Mucosa of rectum (tissue), 2 donors: ENCODE results near the gene TSPYL4.
"Not testable (repeated sequence)": the region's sequence is repeated elsewhere in the genome, so short reads cannot be mapped to it uniquely, and the experiment has no call there.

Source experiments
- H3K27ac ChIP-seq, 2 donors: one replicate each; pipeline ENCODE4 v1.7.0; 2013; ENCODE audit warnings: inconsistent platforms in 2 of 2, low read depth in 2 of 2, low read length in 2 of 2
- H3K27me3 ChIP-seq, 2 donors: one replicate each; pipeline ENCODE4 v1.7.0; 2013; ENCODE audit warnings: low read length in 2 of 2; ENCODE audit not compliant: control insufficient read depth in 2 of 2, insufficient read depth in 2 of 2
- H3K36me3 ChIP-seq, 2 donors: one replicate each; pipeline ENCODE4 v1.7.0; 2013; ENCODE audit warnings: low read length in 2 of 2; ENCODE audit not compliant: control insufficient read depth in 2 of 2, insufficient read depth in 2 of 2
- H3K4me1 ChIP-seq, 2 donors: one replicate each; pipeline ENCODE4 v1.7.0; 2013; ENCODE audit warnings: low read length in 2 of 2, mild to moderate bottlenecking in 1 of 2; ENCODE audit not compliant: control insufficient read depth in 2 of 2, insufficient read depth in 2 of 2
- H3K4me3 ChIP-seq, 2 donors: one replicate each; pipeline ENCODE4 v1.7.0; 2013; ENCODE audit warnings: low read length in 2 of 2
- H3K9ac ChIP-seq, 2 donors: one replicate each; pipeline ENCODE4 v1.7.0; 2013; ENCODE audit warnings: low read length in 2 of 2, low read depth in 1 of 2, mild to moderate bottlenecking in 1 of 2
- H3K9me3 ChIP-seq, 2 donors: one replicate each; pipeline ENCODE4 v1.7.0; 2013; ENCODE audit warnings: low read length in 2 of 2; ENCODE audit not compliant: control insufficient read depth in 2 of 2
- donor health status: healthy.
- donor health status: Normal muscosa, but diverticular disease.

The TSPYL4 gene

GRCh38 chr6:116286773-116287358 is 33.0 kb upstream of the TSPYL4 start:
- H3K27me3 ChIP-seq = no peaks in the 10 kb centered on the region
- no peaks in the 10 kb centered on the region for H3K36me3 ChIP-seq
- no peaks in the 10 kb centered on the region for H3K9me3 ChIP-seq
- no peaks in the 10 kb centered on the region for H3K4me1 ChIP-seq
- H3K4me3 ChIP-seq = no peak overlapping the region
- no peak overlapping the region for H3K9ac ChIP-seq
- no peak overlapping the region for H3K27ac ChIP-seq

GRCh38 chr6:116284984-116285383 is 31.1 kb upstream of the TSPYL4 start:
- not testable (repeated sequence) for H3K9me3 ChIP-seq, H3K4me3 ChIP-seq, H3K4me1 ChIP-seq, H3K36me3 ChIP-seq, H3K27ac ChIP-seq, H3K9ac ChIP-seq, H3K27me3 ChIP-seq

GRCh38 chr6:116283191-116283590 is 29.3 kb upstream of the TSPYL4 start:
- no peak overlapping the region for H3K27ac ChIP-seq
- peaks cover 5 to 13% of the 10 kb centered on the region in 2 donors for H3K4me1 ChIP-seq
- no peaks in the 10 kb centered on the region for H3K27me3 ChIP-seq
- H3K36me3 ChIP-seq = peaks cover under 1% of the 10 kb centered on the region in 2 donors
- no peaks in the 10 kb centered on the region for H3K9me3 ChIP-seq
- H3K9ac ChIP-seq = no peak overlapping the region
- H3K4me3 ChIP-seq = no peak overlapping the region

- Histone ChIP-seq H3K36me3 (peaks cover 2 to 3% of the 10 kb centered on the region in 2 donors), H3K27ac (no peak overlapping the region), H3K4me3 (no peak overlapping the region), H3K9me3 (no peaks in the 10 kb centered on the region), H3K9ac (no peak overlapping the region), H3K27me3 (no peaks in the 10 kb centered on the region), H3K4me1 (peaks cover 9 to 18% of the 10 kb centered on the region in 2 donors)
Observed at GRCh38 chr6:116282698-116283097, 28.8 kb upstream of the TSPYL4 start.

- H3K4me3 ChIP-seq = peak overlapping the region in 1 of 2 donors; percentile 98
- no peak overlapping the region for H3K27ac ChIP-seq
- no peaks in the 10 kb centered on the region for H3K27me3 ChIP-seq
- H3K9ac ChIP-seq = no peak overlapping the region
- H3K9me3 ChIP-seq = no peaks in the 10 kb centered on the region
- H3K4me1 ChIP-seq = peaks cover 15 to 26% of the 10 kb centered on the region in 2 donors
- peaks cover 2 to 3% of the 10 kb centered on the region in 2 donors for H3K36me3 ChIP-seq
Observed at GRCh38 chr6:116280933-116281316, 27.1 kb upstream of the TSPYL4 start.

- H3K36me3 ChIP-seq = peaks cover 2 to 3% of the 10 kb centered on the region in 2 donors
- H3K9ac ChIP-seq = peak overlapping the region; percentile 97 to 99
- H3K4me1 ChIP-seq = peaks cover 15 to 26% of the 10 kb centered on the region in 2 donors
- H3K9me3 ChIP-seq = no peaks in the 10 kb centered on the region
- peak overlapping the region; percentile 99 for H3K27ac ChIP-seq
- no peaks in the 10 kb centered on the region for H3K27me3 ChIP-seq
- H3K4me3 ChIP-seq = peak overlapping the region; percentile 98 to 99
Observed at GRCh38 chr6:116280161-116280932, 26.5 kb upstream of the TSPYL4 start.

- Histone ChIP-seq H3K4me1 (peaks cover 15 to 26% of the 10 kb centered on the region in 2 donors), H3K4me3 (peak within 1 kb of the TSS; percentile 98 to 99), H3K9me3 (no peaks in the 10 kb centered on the region)
Observed at GRCh38 chr6:116279232-116280160, 25.6 kb upstream of the TSPYL4 start, which contains the start of gene TSPYL1. TSS of gene TSPYL1 (minus strand) at chr6:116279930. CDS start at chr6:116279830, 100 bp downstream.

GRCh38 chr6:116278854-116279231 is 25.0 kb upstream of the TSPYL4 start:
- Histone ChIP-seq H3K36me3 (peaks cover 2 to 3% of the 10 kb centered on the region in 2 donors), H3K27ac (peak overlapping the region; percentile 99), H3K9me3 (no peaks in the 10 kb centered on the region), H3K9ac (peak overlapping the region; percentile 97 to 99), H3K4me3 (peak overlapping the region; percentile 98 to 99), H3K4me1 (peaks cover 15 to 26% of the 10 kb centered on the region in 2 donors), H3K27me3 (no peaks in the 10 kb centered on the region)

More at GRCh38 chr6:116279232-116280160, 25.6 kb upstream of the TSPYL4 start, which contains the start of gene TSPYL1:
- H3K36me3 ChIP-seq = peaks cover 2 to 3% of the 10 kb centered on the region in 2 donors
- H3K27ac ChIP-seq = peak within 1 kb of the TSS; percentile 99
- no peaks in the 10 kb centered on the region for H3K27me3 ChIP-seq
- H3K9ac ChIP-seq = peak within 1 kb of the TSS; percentile 97 to 99

GRCh38 chr6:116278481-116278829 is 24.6 kb upstream of the TSPYL4 start:
- Histone ChIP-seq H3K4me1 (peaks cover 15 to 26% of the 10 kb centered on the region in 2 donors), H3K27me3 (no peaks in the 10 kb centered on the region), H3K9ac (peak overlapping the region; percentile 97 to 99), H3K9me3 (no peaks in the 10 kb centered on the region), H3K36me3 (peaks cover 3 to 4% of the 10 kb centered on the region in 2 donors), H3K27ac (peak overlapping the region; percentile 99), H3K4me3 (peak overlapping the region; percentile 98 to 99)
